ENCODE measurements around the gene SRP72. TPM values are rescaled to one million over a fixed set of nuclear protein-coding genes. Genes with fewer than 3 reads are reported as not detected.

SRP72 gene
- total and polyA plus RNA-seq, 2 of the 8 experiments (the other 6 are each of a cell fraction or from before 2014, with no cell fraction given) = 37.7 to 144 TPM

GRCh38 chr4:56531823-56532222 lies 64.4 kb downstream of the SRP72 start:
- H4K8ac ChIP-seq (ENCODE audit: extremely low read depth, insufficient read depth, low read length) = no peak overlapping the region
- no peak overlapping the region for H3K56ac ChIP-seq (replicated peaks; ENCODE audit: insufficient read length, low read depth, low read length)
- TF ChIP-seq SP1 (IDR thresholded peaks at IDR 0.05; ENCODE audit: low read depth, low read length) = no peak
- no peak for TF ChIP-seq NRF1 (IDR thresholded peaks at IDR 0.05; ENCODE audit: low read depth, low read length)
- no peak for TF ChIP-seq E2F6 (IDR thresholded peaks at IDR 0.05)
- TF ChIP-seq EP300 (IDR thresholded peaks at IDR 0.05; ENCODE audit: borderline replicate concordance in 1 of 2, low read depth in 2 of 2, low read length in 2 of 2) = no peak
- no peak for TF ChIP-seq EGR1 (IDR thresholded peaks at IDR 0.05; ENCODE audit: borderline replicate concordance, low read depth, low read length)
- ChIA-PET POLR2A (ENCODE audit: partially characterized antibody) (interaction anchor here (1.2 to 2.6 kb wide), 2 partner anchors 69 to 96 kb away, joined by 5 to 8 read pairs; partner anchors contain the start of genes PAICS and PPAT), CTCF (ENCODE audit: partially characterized antibody) (interaction anchor here (0.7 to 4.0 kb wide), 5 partner anchors 13 to 123 kb away, joined by 3 to 17 read pairs (median 3); no protein-coding TSS in a partner anchor)
- FAIRE-seq = no peak
- no peak overlapping the region for H3K9ac ChIP-seq (replicated peaks in 1 of 4; ENCODE audit: extremely low read depth in 1 of 4, low read depth in 3 of 4, low read length in 3 of 4)
- no peaks in the 10 kb centered on the region; a peak in 2 of 7 replicates for H3K4me1 ChIP-seq (replicated peaks in 1 of 4; ENCODE audit: control insufficient read depth in 3 of 4, insufficient read depth in 4 of 4, low read length in 3 of 4)
- no peak overlapping the region for H3K14ac ChIP-seq (ENCODE audit: insufficient read length)
- no peak overlapping the region for H2BK15ac ChIP-seq (ENCODE audit: low read length)
- no peak overlapping the region for H2AK5ac ChIP-seq (ENCODE audit: low read depth, low read length)
- no peak for DNase-seq (ENCODE audit: low read depth in 1 of 2, low spot score in 2 of 2)
- H2BK20ac ChIP-seq (ENCODE audit: low read length) = no peak overlapping the region
- peaks cover 9% of the 10 kb centered on the region for H3K23me2 ChIP-seq (ENCODE audit: low read depth, low read length)
- no peaks in the 10 kb centered on the region for H3K9me3 ChIP-seq (ENCODE audit: insufficient read depth in 2 of 2, low read depth in 1 of 2, low read length in 1 of 2)
- no peak overlapping the region for H4K91ac ChIP-seq (replicated peaks; ENCODE audit: insufficient read length, low read length)
- no peak overlapping the region for H3K27ac ChIP-seq (ENCODE audit: low read depth, low read length)
- H3K36me3 ChIP-seq (ENCODE audit: control insufficient read depth in 2 of 4, insufficient read depth in 4 of 4, low read length in 3 of 4) = no peaks in the 10 kb centered on the region
- H2BK12ac ChIP-seq (ENCODE audit: low read depth, low read length) = no peak overlapping the region
- no peak overlapping the region for H3K23ac ChIP-seq (ENCODE audit: insufficient read length)
- no peak overlapping the region; a peak in 1 of 4 replicates for H3K4me2 ChIP-seq (ENCODE audit: insufficient read depth in 1 of 2, low read depth in 2 of 2, low read length in 2 of 2)
- WGBS, 2 experiments (ENCODE audit: extremely low coverage in 1 of 2, insufficient coverage in 1 of 2, insufficient read length in 1 of 2, insufficient replicate concordance in 2 of 2, low coverage in 1 of 2, low lambda C conversion rate in 2 of 2, missing lambda C conversion rate in 1 of 2) = 88% methylated on average over 4 of the region's 4 CpGs; no CpG with 5 or more reads in 1 of the 2 experiments
- H3K27me3 ChIP-seq (replicated peaks in 1 of 4; ENCODE audit: control insufficient read depth in 3 of 4, extremely low read depth in 1 of 4, insufficient read depth in 3 of 4, low read length in 3 of 4) = peaks cover 18 to 33% (median 25%) of the 10 kb centered on the region in 4 experiments
- no peak overlapping the region for H3K18ac ChIP-seq (ENCODE audit: extremely low read depth, low read length)
- H2AFZ ChIP-seq (ENCODE audit: low read length) = no peak overlapping the region
- no peaks in the 10 kb centered on the region for H3K79me1 ChIP-seq (ENCODE audit: low read depth, low read length)
- H4K5ac ChIP-seq (ENCODE audit: insufficient read length, low read depth, low read length) = no peak overlapping the region
- no peak overlapping the region for H2BK5ac ChIP-seq (ENCODE audit: low read depth, low read length)
- H3K4ac ChIP-seq (replicated peaks; ENCODE audit: insufficient read length, low read depth, low read length) = no peak overlapping the region
- H3K79me2 ChIP-seq (ENCODE audit: control insufficient read depth in 1 of 2, insufficient read depth in 2 of 2, low read length in 2 of 2) = no peaks in the 10 kb centered on the region
- H4K20me1 ChIP-seq (replicated peaks in 1 of 2; ENCODE audit: control insufficient read depth in 1 of 2, insufficient read depth in 2 of 2, low read length in 2 of 2) = no peaks in the 10 kb centered on the region
- no peak overlapping the region for H3K4me3 ChIP-seq (ENCODE audit: extremely low read depth in 1 of 4, insufficient read depth in 2 of 4, low read depth in 3 of 4, low read length in 4 of 4)
- no peak overlapping the region for H2BK120ac ChIP-seq (replicated peaks; ENCODE audit: low read depth, low read length)
